Measurements from ENCODE around the gene CHST15.

The CHST15 gene

DNA sequence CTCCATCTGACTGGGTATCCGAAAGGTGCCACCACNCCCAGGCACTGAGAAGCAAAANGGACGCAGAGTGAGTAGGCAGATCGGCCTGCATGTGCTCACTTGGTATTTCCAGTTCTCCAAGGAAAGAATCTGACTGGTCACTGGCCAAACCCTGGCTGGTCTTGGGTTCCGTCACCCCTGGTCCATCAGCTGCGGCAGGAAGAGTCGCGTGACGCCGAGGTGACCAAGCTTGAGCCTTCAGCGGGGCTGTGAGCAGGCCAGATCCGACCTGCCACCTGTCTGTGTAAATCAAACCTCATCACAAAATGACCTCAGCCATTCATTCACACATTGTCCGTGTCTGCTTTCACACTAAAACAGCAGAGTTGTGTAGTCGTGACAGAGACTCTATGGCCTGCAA is 28.8 kb upstream of the CHST15 start:
- H3K27me3 ChIP-seq (replicated peaks; ENCODE audit: control insufficient read depth, insufficient read depth, low read length): peaks cover 1% of the 10 kb centered on the region
- DNase-seq (ENCODE audit: extremely low read depth, insufficient read length): no peak
- H3K4me3 ChIP-seq (replicated peaks; ENCODE audit: low read depth, low read length): no peak overlapping the region
- H3K36me3 ChIP-seq (ENCODE audit: control insufficient read depth, insufficient read depth, low read length): no peaks in the 10 kb centered on the region
- TF ChIP-seq, protein P1, sequence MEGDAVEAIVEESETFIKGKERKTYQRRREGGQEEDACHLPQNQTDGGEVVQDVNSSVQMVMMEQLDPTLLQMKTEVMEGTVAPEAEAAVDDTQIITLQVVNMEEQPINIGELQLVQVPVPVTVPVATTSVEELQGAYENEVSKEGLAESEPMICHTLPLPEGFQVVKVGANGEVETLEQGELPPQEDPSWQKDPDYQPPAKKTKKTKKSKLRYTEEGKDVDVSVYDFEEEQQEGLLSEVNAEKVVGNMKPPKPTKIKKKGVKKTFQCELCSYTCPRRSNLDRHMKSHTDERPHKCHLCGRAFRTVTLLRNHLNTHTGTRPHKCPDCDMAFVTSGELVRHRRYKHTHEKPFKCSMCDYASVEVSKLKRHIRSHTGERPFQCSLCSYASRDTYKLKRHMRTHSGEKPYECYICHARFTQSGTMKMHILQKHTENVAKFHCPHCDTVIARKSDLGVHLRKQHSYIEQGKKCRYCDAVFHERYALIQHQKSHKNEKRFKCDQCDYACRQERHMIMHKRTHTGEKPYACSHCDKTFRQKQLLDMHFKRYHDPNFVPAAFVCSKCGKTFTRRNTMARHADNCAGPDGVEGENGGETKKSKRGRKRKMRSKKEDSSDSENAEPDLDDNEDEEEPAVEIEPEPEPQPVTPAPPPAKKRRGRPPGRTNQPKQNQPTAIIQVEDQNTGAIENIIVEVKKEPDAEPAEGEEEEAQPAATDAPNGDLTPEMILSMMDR (IDR thresholded peaks at IDR 0.05; ENCODE audit: insufficient read depth, low read length, poor library complexity, severe bottlenecking): no peak

DNA sequence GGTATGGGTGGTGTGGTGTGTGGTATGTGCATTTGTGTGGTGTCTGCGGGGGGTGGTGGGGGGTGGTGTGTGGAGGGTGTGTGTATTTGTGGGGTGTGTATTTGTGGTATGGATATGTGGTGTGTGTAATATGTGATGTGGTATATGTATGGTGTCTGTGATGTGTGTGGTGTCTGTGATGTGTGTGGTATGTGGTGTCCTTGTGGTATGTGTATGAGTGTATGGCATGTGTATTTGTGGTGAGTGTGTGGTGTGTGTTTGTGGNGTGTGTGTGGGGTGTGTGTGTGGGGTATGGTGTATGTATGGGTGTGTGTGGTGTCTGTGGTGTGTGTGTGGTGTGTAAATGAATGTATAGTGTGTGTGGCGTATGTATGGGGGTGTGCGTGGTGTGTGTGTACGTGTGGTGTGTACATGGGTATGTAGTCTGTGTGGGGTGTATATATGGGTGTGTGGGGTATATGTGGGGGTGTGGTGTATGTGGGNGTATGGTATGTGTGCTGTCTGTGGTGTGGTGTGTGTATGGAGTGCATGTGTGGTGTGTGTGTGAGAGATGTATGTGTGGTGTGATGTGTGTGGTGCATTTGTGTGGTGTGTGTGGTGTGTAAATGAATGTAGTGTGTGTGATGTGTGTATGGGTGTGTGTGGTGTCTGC is 27.1 kb upstream of the CHST15 start:
- Histone ChIP-seq H3K27me3 (replicated peaks; ENCODE audit: control insufficient read depth, insufficient read depth, low read length) (peaks cover 5% of the 10 kb centered on the region; the same call in 1 of the 2 replicates), H3K4me3 (replicated peaks; ENCODE audit: low read depth, low read length) (no peak overlapping the region), H3K36me3 (ENCODE audit: control insufficient read depth, insufficient read depth, low read length) (no peaks in the 10 kb centered on the region)
- TF ChIP-seq, protein P1 (IDR thresholded peaks at IDR 0.05; ENCODE audit: insufficient read depth, low read length, poor library complexity, severe bottlenecking): no peak
- DNase-seq (ENCODE audit: extremely low read depth, insufficient read length): no peak

DNA sequence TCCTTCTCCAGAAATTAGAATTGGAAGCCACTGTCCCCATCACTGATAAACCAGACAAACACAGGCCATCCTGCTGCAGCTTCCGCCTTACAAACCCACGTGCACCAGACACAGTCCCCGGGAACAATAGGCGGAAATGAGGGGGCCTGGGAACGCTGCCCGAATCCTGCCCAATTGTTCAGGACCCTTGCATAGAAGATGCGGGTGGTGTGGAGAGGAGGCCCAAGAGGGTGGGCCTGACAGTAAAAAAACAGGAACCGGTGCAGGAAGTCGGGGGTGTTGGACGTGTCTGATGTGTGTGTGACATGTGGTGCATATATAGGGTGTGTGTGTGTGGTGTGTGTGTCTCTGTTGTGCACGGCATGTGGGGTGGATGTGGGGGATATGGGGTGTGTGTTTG is 26.5 kb upstream of the CHST15 start:
- no peak for DNase-seq (ENCODE audit: extremely low read depth, insufficient read length)
- TF ChIP-seq, protein P1 (IDR thresholded peaks at IDR 0.05; ENCODE audit: insufficient read depth, low read length, poor library complexity, severe bottlenecking): no peak
- no peak overlapping the region for H3K4me3 ChIP-seq (replicated peaks; ENCODE audit: low read depth, low read length)
- peaks cover 5% of the 10 kb centered on the region; the same call in 1 of the 2 replicates for H3K27me3 ChIP-seq (replicated peaks; ENCODE audit: control insufficient read depth, insufficient read depth, low read length)
- H3K36me3 ChIP-seq (ENCODE audit: control insufficient read depth, insufficient read depth, low read length): no peaks in the 10 kb centered on the region

DNA sequence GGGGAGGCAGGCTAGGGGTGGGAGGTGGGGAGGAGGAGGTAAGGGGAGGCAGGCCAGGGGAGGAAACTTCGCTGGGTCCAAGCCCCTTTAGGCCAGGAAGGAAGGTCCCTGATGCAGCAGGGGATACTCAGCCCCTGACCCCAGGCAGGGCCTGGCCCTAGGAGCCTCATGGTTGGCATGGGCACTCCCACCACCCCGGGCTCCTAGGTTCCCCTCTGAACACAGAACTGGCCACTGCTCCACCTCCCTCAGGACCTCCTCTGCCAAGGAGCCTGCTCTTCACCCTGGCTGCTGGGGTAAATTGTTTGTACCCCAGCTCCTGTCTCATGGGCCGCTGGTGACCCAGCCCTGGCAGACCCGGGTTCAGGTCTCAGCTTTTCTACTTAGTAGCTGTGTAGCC is 25.8 kb upstream of the CHST15 start:
- H3K27me3 ChIP-seq (replicated peaks; ENCODE audit: control insufficient read depth, insufficient read depth, low read length): peaks cover 5% of the 10 kb centered on the region; the same call in 1 of the 2 replicates
- H3K4me3 ChIP-seq (replicated peaks; ENCODE audit: low read depth, low read length): no peak overlapping the region
- H3K36me3 ChIP-seq (ENCODE audit: control insufficient read depth, insufficient read depth, low read length): no peaks in the 10 kb centered on the region
- TF ChIP-seq, protein P1 (IDR thresholded peaks at IDR 0.05; ENCODE audit: insufficient read depth, low read length, poor library complexity, severe bottlenecking): no peak
- DNase-seq (ENCODE audit: extremely low read depth, insufficient read length): no peak

DNA sequence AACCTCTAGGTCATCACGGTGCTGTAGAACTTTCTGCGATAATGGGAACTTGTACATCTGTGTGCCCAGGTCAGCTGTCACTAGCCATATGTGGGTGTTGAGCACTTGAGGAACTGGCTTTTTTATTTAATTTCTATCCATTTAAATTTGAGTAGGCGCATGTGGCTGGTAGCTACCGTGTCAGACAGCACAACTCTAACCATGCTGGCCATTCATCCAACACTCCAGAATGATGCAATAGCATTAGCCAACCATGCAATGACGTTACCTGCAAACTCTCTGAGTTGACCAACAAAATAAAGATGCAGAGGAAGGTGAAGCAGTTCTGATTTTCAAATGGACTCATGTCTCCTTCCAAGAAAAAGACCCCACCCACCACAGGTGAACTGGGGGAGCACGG is 24.4 kb upstream of the CHST15 start:
- TF ChIP-seq, protein P1 (IDR thresholded peaks at IDR 0.05; ENCODE audit: insufficient read depth, low read length, poor library complexity, severe bottlenecking): no peak
- Histone ChIP-seq H3K36me3 (ENCODE audit: control insufficient read depth, insufficient read depth, low read length) (no peaks in the 10 kb centered on the region), H3K27me3 (replicated peaks; ENCODE audit: control insufficient read depth, insufficient read depth, low read length) (peaks cover 5% of the 10 kb centered on the region; the same call in 1 of the 2 replicates), H3K4me3 (replicated peaks; ENCODE audit: low read depth, low read length) (no peak overlapping the region)
- DNase-seq (ENCODE audit: extremely low read depth, insufficient read length): no peak

DNA sequence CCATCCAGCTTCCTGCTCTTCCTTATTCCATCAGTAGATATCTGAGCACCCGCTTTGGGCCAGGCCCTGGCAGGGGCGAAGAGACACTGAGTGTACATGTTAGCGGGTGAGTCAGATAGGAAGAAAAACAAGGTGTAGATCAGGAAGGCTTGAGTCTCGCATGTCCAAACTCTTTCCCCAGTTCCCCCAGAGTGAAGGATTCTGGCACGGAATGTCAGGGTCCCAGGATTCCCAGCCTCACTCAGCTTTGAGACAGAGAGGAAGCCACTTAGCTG is 24.1 kb upstream of the CHST15 start:
- no peaks in the 10 kb centered on the region for H3K36me3 ChIP-seq (ENCODE audit: control insufficient read depth, insufficient read depth, low read length)
- no peak for DNase-seq (ENCODE audit: extremely low read depth, insufficient read length)
- H3K27me3 ChIP-seq (replicated peaks; ENCODE audit: control insufficient read depth, insufficient read depth, low read length): peaks cover 5% of the 10 kb centered on the region; the same call in 1 of the 2 replicates
- H3K4me3 ChIP-seq (replicated peaks; ENCODE audit: low read depth, low read length): no peak overlapping the region
- TF ChIP-seq, protein P1 (IDR thresholded peaks at IDR 0.05; ENCODE audit: insufficient read depth, low read length, poor library complexity, severe bottlenecking): no peak
